ENCODE data around the gene PTPRM. TPM values are rescaled to one million over a fixed set of nuclear protein-coding genes. Genes with fewer than 3 reads are reported as not detected.

Gene PTPRM
- total RNA-seq, 1 experiment from 2014 or later: not detected

DNA sequence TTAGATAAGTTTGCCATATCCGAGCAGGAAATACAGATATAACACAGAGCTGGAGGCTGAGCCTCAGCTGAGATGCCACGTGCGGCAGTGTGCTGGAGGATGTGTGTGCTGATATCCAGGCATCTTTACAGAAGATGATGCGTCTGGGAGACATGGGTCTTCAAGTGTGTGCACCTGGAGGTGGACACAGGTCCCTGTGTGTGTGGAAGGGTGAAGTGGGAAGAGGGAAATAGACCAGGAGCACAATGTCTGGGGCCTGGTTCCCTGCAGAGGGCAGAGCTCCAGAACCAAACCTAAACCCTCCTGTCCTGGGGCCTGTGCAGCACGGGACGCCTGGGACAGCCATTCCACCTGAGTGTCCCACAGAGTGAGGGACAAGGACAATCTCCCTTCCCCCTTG lies 861.8 kb downstream of the PTPRM start:
- CTCF ChIA-PET: no interaction called here
- Histone ChIP-seq H3K9me3 (ENCODE audit: low read depth, low read length, poor library complexity, severe bottlenecking) (peaks cover 3% of the 10 kb centered on the region), H3K4me1 (ENCODE audit: insufficient read depth, low read length, poor library complexity, severe bottlenecking) (no peaks in the 10 kb centered on the region), H3K4me3 (ENCODE audit: low read depth, low read length, poor library complexity, severe bottlenecking) (no peak overlapping the region), H3K36me3 (ENCODE audit: insufficient read depth, low read length, poor library complexity, severe bottlenecking) (no peaks in the 10 kb centered on the region), H3K27ac (ENCODE audit: low read depth, low read length, poor library complexity, severe bottlenecking) (no peak overlapping the region), H3K27me3 (replicated peaks; ENCODE audit: insufficient read depth, low read depth, low read length, poor library complexity) (peaks cover 4% of the 10 kb centered on the region)
- intact Hi-C loops (cut with micrococcal nuclease; ENCODE audit: unreplicated experiment): loop anchor here (10.0 kb wide), 1 partner anchor 46 kb away; no protein-coding TSS in a partner anchor
- BruUV-seq (replicated peaks): no TSS peak
- TF ChIP-seq EZH2 (IDR thresholded peaks at IDR 0.05; ENCODE audit: borderline replicate concordance, low read depth, low read length, poor library complexity, severe bottlenecking): no peak
- POLR2A ChIA-PET (ENCODE audit: low non-redundant PET): no interaction called here
- DNase-seq (ENCODE audit: low spot score): no peak

DNA sequence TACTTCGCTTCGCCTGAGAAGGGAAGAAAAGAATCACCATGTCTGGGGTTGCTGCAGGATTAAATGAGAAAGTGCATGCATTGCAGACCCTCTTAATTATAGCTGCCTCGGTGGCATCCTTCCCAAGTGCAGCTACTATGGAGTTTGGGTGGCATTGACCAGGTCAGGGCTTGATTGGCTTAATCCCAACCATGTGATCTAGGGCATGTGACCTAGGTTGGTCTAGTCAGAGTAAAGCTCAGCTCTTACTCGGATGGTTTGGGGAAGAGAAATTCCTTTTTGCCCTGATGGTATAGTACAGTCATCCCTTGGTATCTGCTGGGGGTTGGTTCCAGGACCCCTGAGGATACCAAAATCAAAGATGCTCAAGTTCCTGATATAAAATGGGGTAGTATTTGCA lies 863.9 kb downstream of the PTPRM start:
- intact Hi-C loops (cut with micrococcal nuclease; ENCODE audit: unreplicated experiment): no loop called here
- H3K9me3 ChIP-seq (ENCODE audit: low read depth, low read length, poor library complexity, severe bottlenecking): peaks cover 3% of the 10 kb centered on the region
- POLR2A ChIA-PET (ENCODE audit: low non-redundant PET): no interaction called here
- DNase-seq (ENCODE audit: low spot score): no peak
- H3K36me3 ChIP-seq (ENCODE audit: insufficient read depth, low read length, poor library complexity, severe bottlenecking): no peaks in the 10 kb centered on the region
- no TSS peak for BruUV-seq (replicated peaks)
- no peak overlapping the region for H3K4me3 ChIP-seq (ENCODE audit: low read depth, low read length, poor library complexity, severe bottlenecking)
- CTCF ChIA-PET: no interaction called here
- H3K27ac ChIP-seq (ENCODE audit: low read depth, low read length, poor library complexity, severe bottlenecking): no peak overlapping the region
- TF ChIP-seq EZH2 (IDR thresholded peaks at IDR 0.05; ENCODE audit: borderline replicate concordance, low read depth, low read length, poor library complexity, severe bottlenecking): no peak
- TF ChIP-seq, protein P1, sequence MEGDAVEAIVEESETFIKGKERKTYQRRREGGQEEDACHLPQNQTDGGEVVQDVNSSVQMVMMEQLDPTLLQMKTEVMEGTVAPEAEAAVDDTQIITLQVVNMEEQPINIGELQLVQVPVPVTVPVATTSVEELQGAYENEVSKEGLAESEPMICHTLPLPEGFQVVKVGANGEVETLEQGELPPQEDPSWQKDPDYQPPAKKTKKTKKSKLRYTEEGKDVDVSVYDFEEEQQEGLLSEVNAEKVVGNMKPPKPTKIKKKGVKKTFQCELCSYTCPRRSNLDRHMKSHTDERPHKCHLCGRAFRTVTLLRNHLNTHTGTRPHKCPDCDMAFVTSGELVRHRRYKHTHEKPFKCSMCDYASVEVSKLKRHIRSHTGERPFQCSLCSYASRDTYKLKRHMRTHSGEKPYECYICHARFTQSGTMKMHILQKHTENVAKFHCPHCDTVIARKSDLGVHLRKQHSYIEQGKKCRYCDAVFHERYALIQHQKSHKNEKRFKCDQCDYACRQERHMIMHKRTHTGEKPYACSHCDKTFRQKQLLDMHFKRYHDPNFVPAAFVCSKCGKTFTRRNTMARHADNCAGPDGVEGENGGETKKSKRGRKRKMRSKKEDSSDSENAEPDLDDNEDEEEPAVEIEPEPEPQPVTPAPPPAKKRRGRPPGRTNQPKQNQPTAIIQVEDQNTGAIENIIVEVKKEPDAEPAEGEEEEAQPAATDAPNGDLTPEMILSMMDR (conservative IDR thresholded peaks at IDR 0.05; ENCODE audit: low read depth, low read length): no peak
- peaks cover 12% of the 10 kb centered on the region for H3K27me3 ChIP-seq (replicated peaks; ENCODE audit: insufficient read depth, low read depth, low read length, poor library complexity)
- H3K4me1 ChIP-seq (ENCODE audit: insufficient read depth, low read length, poor library complexity, severe bottlenecking): no peaks in the 10 kb centered on the region

DNA sequence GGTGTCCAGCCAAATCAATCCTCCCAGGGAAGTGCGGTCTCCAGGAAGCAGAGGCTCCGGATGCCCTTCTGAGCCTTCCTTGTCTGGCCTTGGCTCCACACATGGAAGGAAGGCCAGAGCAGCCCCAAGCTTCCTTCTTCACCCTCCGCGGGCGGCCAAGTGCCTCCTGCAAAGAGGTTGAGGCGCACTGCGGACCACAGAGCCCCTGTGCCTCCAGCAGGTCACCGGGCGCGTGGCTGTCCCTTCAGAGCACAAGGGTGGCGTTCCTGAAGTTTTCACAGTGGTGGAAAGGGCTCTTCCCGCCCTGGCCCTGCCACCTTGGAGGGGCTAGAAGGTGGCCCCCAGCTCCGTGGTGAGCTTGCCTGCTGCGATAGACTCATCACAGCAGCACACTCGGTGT lies 866.2 kb downstream of the PTPRM start:
- POLR2A ChIA-PET (ENCODE audit: low non-redundant PET): no interaction called here
- no peak for TF ChIP-seq EZH2 (IDR thresholded peaks at IDR 0.05; ENCODE audit: borderline replicate concordance, low read depth, low read length, poor library complexity, severe bottlenecking)
- CTCF ChIA-PET: no interaction called here
- no peak for DNase-seq (ENCODE audit: low spot score)
- no TSS peak for BruUV-seq (replicated peaks)
- H3K27ac ChIP-seq (ENCODE audit: low read depth, low read length, poor library complexity, severe bottlenecking): no peak overlapping the region
- no peaks in the 10 kb centered on the region for H3K4me1 ChIP-seq (ENCODE audit: insufficient read depth, low read length, poor library complexity, severe bottlenecking)
- no peaks in the 10 kb centered on the region for H3K9me3 ChIP-seq (ENCODE audit: low read depth, low read length, poor library complexity, severe bottlenecking)
- no peak overlapping the region for H3K4me3 ChIP-seq (ENCODE audit: low read depth, low read length, poor library complexity, severe bottlenecking)
- no peaks in the 10 kb centered on the region for H3K36me3 ChIP-seq (ENCODE audit: insufficient read depth, low read length, poor library complexity, severe bottlenecking)
- H3K27me3 ChIP-seq (replicated peaks; ENCODE audit: insufficient read depth, low read depth, low read length, poor library complexity): peaks cover 16% of the 10 kb centered on the region
- intact Hi-C loops (cut with micrococcal nuclease; ENCODE audit: unreplicated experiment): no loop called here

DNA sequence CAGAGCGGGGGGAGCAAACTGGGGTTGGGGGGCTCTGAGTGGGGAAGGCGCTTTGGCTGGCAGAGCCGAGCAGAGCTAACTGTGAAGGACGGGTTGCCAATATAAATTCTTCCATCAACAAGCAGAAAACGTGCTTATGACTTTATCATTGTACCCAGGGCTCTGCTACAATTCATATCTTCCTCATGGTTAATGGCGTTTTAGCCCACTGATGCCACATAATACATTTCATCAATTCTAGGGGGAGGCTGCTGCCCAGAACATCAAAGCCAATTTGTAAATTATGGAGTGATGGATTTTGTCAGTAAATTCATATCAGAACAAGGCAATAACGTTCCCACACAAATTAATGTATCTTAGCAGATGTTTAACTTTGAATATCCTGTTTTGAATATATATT lies 866.7 kb downstream of the PTPRM start:
- ChIA-PET POLR2A (ENCODE audit: low non-redundant PET) (no interaction called here), CTCF (no interaction called here)
- Histone ChIP-seq H3K4me3 (ENCODE audit: low read depth, low read length, poor library complexity, severe bottlenecking) (no peak overlapping the region), H3K27me3 (replicated peaks; ENCODE audit: insufficient read depth, low read depth, low read length, poor library complexity) (peaks cover 16% of the 10 kb centered on the region), H3K36me3 (ENCODE audit: insufficient read depth, low read length, poor library complexity, severe bottlenecking) (no peaks in the 10 kb centered on the region), H3K9me3 (ENCODE audit: low read depth, low read length, poor library complexity, severe bottlenecking) (no peaks in the 10 kb centered on the region), H3K27ac (ENCODE audit: low read depth, low read length, poor library complexity, severe bottlenecking) (no peak overlapping the region), H3K4me1 (ENCODE audit: insufficient read depth, low read length, poor library complexity, severe bottlenecking) (no peaks in the 10 kb centered on the region)
- intact Hi-C loops (cut with micrococcal nuclease; ENCODE audit: unreplicated experiment): no loop called here
- TF ChIP-seq, protein P1 (conservative IDR thresholded peaks at IDR 0.05; ENCODE audit: low read depth, low read length): no peak
- no peak for TF ChIP-seq EZH2 (IDR thresholded peaks at IDR 0.05; ENCODE audit: borderline replicate concordance, low read depth, low read length, poor library complexity, severe bottlenecking)
- BruUV-seq (replicated peaks): no TSS peak
- no peak for DNase-seq (ENCODE audit: low spot score)
